ENCODE measurements around the gene KLF13.

DNA sequence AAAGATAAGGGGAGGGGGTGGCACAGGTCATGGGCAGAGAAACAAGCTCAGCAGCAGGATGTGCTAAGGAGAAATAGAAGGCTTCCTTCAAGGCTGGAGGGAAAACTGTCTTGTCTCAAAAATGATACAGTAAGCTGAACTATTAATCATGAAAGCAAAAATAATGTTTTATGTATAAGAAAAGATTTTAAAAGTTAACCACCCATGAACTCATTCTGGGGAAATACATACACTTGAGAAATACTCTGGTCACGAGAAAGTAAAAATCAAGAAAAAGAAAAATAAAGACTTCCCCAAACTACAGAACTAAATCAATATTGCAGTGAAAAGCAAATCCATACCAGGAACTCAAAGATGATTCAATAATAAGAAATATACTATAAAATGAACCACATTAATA, 80.7 kb downstream of the KLF13 start:
- TF ChIP-seq ZFX (IDR thresholded peaks at IDR 0.05), result no peak
- TF ChIP-seq, protein P1, sequence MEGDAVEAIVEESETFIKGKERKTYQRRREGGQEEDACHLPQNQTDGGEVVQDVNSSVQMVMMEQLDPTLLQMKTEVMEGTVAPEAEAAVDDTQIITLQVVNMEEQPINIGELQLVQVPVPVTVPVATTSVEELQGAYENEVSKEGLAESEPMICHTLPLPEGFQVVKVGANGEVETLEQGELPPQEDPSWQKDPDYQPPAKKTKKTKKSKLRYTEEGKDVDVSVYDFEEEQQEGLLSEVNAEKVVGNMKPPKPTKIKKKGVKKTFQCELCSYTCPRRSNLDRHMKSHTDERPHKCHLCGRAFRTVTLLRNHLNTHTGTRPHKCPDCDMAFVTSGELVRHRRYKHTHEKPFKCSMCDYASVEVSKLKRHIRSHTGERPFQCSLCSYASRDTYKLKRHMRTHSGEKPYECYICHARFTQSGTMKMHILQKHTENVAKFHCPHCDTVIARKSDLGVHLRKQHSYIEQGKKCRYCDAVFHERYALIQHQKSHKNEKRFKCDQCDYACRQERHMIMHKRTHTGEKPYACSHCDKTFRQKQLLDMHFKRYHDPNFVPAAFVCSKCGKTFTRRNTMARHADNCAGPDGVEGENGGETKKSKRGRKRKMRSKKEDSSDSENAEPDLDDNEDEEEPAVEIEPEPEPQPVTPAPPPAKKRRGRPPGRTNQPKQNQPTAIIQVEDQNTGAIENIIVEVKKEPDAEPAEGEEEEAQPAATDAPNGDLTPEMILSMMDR (conservative IDR thresholded peaks at IDR 0.05), result no peak
